LNCaP clone FGC (cell line): ENCODE results near the gene MDC1.
A peak's percentile ranks its signal among the peaks of the same experiment; 100 is the strongest.
"Not testable (repeated sequence)": the region's sequence is repeated elsewhere in the genome, so short reads cannot be mapped to it uniquely, and the experiment has no call there.

ENCODE experiments used
- DNase-seq: peaks from one replicate; pipeline ENCODE4 v3.0.0-alpha.2; 2011; ENCODE audit warnings: low read depth
- H3K4me3 ChIP-seq: 2 replicates; pipeline ENCODE4 v1.5.1; 2011; ENCODE audit warnings: mild to moderate bottlenecking, low read depth, low read length, control low read depth
- CTCF ChIP-seq: IDR thresholded peaks from 2 replicates; pipeline ENCODE4 v1.5.1; 2012; ENCODE audit warnings: mild to moderate bottlenecking; ENCODE audit not compliant: control insufficient read depth, insufficient read depth; ENCODE audit errors: extremely low read depth

Gene MDC1

DNA sequence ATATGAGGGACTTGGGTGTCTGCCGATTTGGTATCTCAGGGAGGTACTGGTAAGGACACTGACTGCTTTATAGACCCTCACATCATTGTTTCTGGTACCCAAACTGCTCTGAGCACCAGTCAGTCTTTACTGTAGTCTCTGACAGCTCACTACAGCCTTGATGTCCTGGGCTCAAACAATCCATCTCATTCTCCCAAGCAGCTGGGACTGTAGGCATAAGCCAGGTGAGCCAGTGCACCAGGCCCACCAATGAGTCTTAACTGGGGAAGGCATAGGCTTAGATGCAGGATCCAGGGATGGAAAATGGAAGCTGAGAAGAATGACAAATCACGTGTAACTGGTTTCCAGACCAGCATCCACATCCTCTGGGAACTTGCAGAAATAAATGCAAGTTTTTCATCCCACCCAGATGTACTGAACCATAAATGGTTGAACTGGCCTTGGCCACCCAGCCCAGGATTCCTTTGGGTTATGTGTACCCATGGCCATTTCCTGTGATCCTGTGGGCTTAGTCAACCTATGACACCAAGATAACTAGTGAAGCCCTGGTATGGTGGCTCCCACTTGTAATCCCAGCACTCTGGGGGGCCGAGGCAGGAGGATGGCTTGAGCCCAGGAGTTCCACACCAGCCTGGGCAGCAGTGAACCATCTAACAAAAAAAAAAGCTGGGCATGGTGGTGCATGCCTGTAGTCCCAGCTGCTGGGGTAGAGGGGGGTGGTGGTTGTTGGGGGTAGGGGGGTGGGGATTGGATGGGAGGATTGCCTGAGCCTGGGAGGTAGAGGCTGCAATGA, 8.8 kb upstream of the MDC1 start:
- DNase-seq = no peak
- no peak overlapping the region for H3K4me3 ChIP-seq
- no peak for TF ChIP-seq CTCF

DNA sequence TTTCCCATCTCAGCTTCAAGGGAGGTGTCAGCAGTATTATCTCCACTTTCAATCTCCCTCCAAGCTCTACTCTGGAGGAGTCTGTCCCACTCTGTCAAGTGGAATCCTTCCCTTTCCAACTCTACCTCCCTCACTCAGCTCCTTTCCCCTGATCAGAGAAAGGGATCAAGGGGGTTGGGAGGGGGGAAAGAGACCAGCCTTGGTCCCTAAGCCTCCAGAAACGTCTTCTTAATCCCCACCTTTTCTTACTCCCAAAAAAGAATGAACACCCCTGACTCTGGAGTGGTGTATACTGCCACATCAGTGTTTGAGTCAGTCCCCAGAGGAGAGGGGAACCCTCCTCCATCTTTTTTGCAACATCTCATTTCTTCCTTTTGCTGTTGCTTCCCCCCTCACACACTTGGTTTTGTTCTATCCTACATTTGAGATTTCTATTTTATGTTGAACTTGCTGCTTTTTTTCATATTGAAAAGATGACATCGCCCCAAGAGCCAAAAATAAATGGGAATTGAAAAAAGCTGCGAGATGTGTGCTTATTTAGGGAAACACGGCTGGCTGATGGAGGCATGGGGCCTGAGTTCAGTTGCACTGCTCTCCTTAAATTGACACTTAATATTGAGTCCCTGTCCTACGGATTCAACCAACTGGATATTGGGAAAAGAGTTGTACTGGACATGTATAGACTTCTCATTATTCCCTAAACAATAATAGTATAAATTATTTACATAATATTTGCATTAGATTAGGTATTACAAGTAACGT, 8.0 kb upstream of the MDC1 start:
- no peak overlapping the region for H3K4me3 ChIP-seq
- no peak for DNase-seq
- TF ChIP-seq CTCF = no peak

GRCh38 chr6:30723843-30724741, 7.0 kb upstream of the MDC1 start:
- not testable (repeated sequence) for H3K4me3 ChIP-seq, DNase-seq

DNA sequence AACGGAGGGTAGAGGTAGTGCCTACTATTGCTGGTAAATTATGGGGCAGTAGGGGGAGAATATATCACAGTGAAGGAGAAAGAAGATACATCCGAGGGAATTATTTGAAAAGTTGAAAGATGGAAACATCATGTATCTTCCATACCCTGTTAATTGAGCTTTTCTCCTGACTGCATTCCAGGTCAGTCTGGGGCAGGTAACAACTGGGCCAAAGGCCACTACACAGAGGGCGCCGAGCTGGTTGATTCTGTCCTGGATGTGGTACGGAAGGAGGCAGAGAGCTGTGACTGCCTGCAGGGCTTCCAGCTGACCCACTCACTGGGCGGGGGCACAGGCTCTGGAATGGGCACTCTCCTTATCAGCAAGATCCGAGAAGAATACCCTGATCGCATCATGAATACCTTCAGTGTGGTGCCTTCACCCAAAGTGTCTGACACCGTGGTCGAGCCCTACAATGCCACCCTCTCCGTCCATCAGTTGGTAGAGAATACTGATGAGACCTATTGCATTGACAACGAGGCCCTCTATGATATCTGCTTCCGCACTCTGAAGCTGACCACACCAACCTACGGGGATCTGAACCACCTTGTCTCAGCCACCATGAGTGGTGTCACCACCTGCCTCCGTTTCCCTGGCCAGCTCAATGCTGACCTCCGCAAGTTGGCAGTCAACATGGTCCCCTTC, 6.2 kb upstream of the MDC1 start:
- DNase-seq, H3K4me3 ChIP-seq: not testable (repeated sequence)

DNA sequence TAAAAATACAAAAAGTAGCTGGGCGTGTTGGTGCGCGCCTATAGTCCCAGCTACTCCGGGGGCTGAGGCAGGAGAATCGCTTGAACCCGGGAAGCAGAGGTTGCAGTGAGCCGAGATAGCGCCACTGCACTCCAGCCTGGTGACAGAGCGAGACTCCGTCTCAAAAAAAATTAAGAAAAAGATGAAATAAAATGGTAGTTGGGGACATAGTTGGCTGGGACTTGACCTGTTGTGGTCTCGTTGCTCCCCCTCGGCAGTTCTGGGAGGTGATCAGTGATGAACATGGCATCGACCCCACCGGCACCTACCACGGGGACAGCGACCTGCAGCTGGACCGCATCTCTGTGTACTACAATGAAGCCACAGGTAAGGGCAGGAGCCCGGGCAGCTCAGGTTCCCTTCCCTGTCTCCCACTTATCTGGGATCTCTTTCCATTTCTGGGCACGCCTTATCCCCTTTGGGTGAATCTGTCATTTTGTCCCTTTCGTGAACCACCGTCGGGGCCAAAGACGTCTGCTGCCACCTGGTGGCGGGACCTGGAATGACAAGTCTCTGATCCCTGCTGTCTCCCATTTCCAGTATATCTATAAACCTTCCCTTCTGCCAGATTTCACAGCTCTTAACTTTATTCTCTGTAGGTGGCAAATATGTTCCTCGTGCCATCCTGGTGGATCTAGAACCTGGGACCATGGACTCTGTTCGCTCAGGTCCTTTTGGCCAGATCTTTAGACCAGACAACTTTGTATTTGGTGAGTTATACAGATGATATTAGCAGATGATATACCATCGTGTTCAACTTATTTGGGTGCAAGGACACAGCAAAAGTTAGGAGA, 5.4 kb upstream of the MDC1 start:
- no peak for DNase-seq
- H3K4me3 ChIP-seq = peak overlapping the region; percentile 97
- TF ChIP-seq CTCF = peak; percentile 94

GRCh38 chr6:30722025-30722279, 4.9 kb upstream of the MDC1 start:
- DNase-seq = not testable (repeated sequence)
- H3K4me3 ChIP-seq = peak overlapping the region; percentile 97

DNA sequence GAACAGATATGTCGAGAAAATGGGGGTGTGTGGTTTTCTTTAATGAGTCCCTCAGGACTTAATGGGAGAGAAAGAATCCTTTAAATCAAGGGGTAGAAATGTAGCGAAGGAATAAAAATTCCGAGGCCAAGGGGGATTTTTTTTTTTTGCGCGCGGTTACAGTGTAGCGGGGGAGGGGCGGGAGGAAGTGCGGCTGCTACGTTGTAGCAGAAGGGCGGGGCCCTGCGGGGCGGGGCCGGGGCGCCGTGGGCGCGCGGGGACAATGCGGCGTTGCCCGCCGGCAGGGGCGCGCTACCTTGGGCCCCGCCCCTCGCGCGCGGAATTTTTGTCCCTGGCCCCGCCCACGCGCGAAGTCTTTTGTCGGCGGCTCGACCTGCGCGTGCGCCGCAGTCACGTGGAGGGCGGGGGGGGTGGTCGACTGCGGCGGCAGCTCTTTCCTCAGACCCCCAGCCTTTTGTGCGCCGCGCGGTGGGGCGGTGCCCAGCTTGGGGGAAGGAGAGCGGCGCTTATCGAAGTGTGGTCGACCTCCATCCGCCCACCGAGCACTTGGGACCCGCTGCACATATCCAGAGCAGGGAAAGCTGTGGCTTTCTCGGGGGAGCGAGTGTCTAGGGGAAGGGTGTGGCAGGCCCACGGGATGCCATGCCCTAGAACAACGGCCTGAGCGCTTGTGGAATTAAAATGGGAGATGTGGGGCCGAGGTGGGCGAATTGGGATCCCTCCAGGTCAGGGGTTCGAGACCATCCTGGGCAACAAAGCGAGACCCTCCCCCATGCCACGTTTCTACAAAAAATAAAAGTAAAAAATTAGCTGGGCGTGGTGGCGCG, 4.3 kb upstream of the MDC1 start:
- peak overlapping the region; percentile 97 for H3K4me3 ChIP-seq
- TF ChIP-seq CTCF = peak; percentile 35; the same call in 1 of the 2 replicates
- DNase-seq = no peak
